Uterus (tissue), 4 donors: ENCODE results near the gene SMAP1. TPM values are rescaled to one million over a fixed set of nuclear protein-coding genes. Genes with fewer than 3 reads are reported as not detected.
"Not testable (repeated sequence)": the region's sequence is repeated elsewhere in the genome, so short reads cannot be mapped to it uniquely, and the experiment has no call there.

Experiments used
- DNase-seq, 2 donors: peaks; one replicate each; pipeline ENCODE4 v3.0.0-alpha.2; 2019 to 2020
- H3K27ac ChIP-seq, 2 donors: fragments of 200-600 bp; sonication (generic); 1 replicate in 1 of 2; 2 replicates in 1 of 2; pipeline ENCODE4 v1.5.1; 2016 to 2018
- H3K27me3 ChIP-seq, 2 donors: fragments of 200-600 bp; sonication (generic); one replicate each; pipeline ENCODE4 v1.5.1; 2018 to 2019; ENCODE audit warnings: control low read depth in 1 of 2
- H3K36me3 ChIP-seq, 2 donors: fragments of 200-600 bp; sonication (generic); one replicate each; pipeline ENCODE4 v1.5.1; 2019; ENCODE audit warnings: control low read depth in 1 of 2
- H3K4me1 ChIP-seq, 2 donors: fragments of 200-600 bp; sonication (generic); one replicate each; pipeline ENCODE4 v1.5.1; 2018 to 2019; ENCODE audit warnings: control low read depth in 1 of 2
- H3K4me3 ChIP-seq, 2 donors: fragments of 200-600 bp; sonication (generic); 1 replicate in 1 of 2; 2 replicates in 1 of 2; pipeline ENCODE4 v1.5.1; 2018 to 2019; ENCODE audit warnings: mild to moderate bottlenecking in 1 of 2
- H3K9me3 ChIP-seq, 2 donors: fragments of 200-600 bp; sonication (generic); one replicate each; pipeline ENCODE4 v1.5.1; 2019; ENCODE audit warnings: control low read depth in 1 of 2
- POLR2A ChIP-seq, 2 donors: fragments of 450-650 bp; IDR thresholded peaks; one replicate each; pipeline ENCODE4 v1.6.1; 2016; ENCODE audit warnings: antibody characterized with exemption in 2 of 2, mild to moderate bottlenecking in 1 of 2, moderate library complexity in 1 of 2
- intact Hi-C: fragments of 100-400 bp; cut with DNase I; formaldehyde crosslinking; loops from one replicate; pipeline ENCODE4 v1.15.1; 2023; ENCODE audit warnings: low total_unique reads
- total RNA-seq, 4 donors: library from RNA; depleted of rRNA in 3 of 4; stranded (reverse); fragments of >200 nt in 3 of 4; gene quantifications; one replicate each; pipeline versions ENCODE4 v1.1.0 to v1.2.4, GENCODE V29; 2014 to 2023
- TF ChIP-seq, protein P1 (sequence below), 4 experiments: fragments of 200-600 bp in 2 of 4; fragments of 450-650 bp in 2 of 4; sonication (generic) in 2 of 4; IDR thresholded peaks; one replicate each; pipeline ENCODE4 v1.5.1; 2016 to 2019; ENCODE audit warnings: antibody characterized with exemption in 4 of 4, mild to moderate bottlenecking in 2 of 4, moderate library complexity in 1 of 4
- donor health status: DM: yes; HTN: yes; CAD: no.

Gene SMAP1
- total RNA-seq, 4 donors from 2014 or later = 14.1 to 27.4 (median 22.7) TPM

DNA sequence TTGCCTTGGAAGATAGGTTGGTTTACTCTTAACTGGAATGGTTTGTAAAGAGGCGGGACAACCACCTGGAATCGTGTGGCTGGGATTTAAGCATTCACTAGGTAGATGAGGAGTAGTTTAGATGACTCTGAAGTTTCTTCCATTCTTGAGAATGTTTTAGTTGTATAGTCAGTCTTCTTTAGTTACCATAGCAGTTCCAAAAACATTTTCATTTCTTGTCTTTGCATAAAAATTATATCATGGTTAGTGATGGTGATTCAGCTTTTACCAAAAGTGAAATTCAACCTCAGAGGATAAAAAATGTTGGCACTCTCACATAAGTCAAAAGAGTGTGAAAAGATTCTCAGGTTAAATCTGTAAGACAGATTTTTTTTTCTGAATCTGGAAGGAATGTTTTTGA lies 70.3 kb downstream of the SMAP1 start:
- H3K9me3 ChIP-seq = no peaks in the 10 kb centered on the region
- H3K36me3 ChIP-seq = no peaks in the 10 kb centered on the region
- no peaks in the 10 kb centered on the region for H3K27me3 ChIP-seq
- H3K4me3 ChIP-seq = no peak overlapping the region
- no peak for DNase-seq
- no peaks in the 10 kb centered on the region for H3K4me1 ChIP-seq
- intact Hi-C loops = no loop called here
- TF ChIP-seq, protein P1, sequence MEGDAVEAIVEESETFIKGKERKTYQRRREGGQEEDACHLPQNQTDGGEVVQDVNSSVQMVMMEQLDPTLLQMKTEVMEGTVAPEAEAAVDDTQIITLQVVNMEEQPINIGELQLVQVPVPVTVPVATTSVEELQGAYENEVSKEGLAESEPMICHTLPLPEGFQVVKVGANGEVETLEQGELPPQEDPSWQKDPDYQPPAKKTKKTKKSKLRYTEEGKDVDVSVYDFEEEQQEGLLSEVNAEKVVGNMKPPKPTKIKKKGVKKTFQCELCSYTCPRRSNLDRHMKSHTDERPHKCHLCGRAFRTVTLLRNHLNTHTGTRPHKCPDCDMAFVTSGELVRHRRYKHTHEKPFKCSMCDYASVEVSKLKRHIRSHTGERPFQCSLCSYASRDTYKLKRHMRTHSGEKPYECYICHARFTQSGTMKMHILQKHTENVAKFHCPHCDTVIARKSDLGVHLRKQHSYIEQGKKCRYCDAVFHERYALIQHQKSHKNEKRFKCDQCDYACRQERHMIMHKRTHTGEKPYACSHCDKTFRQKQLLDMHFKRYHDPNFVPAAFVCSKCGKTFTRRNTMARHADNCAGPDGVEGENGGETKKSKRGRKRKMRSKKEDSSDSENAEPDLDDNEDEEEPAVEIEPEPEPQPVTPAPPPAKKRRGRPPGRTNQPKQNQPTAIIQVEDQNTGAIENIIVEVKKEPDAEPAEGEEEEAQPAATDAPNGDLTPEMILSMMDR (IDR thresholded peaks at IDR 0.05) = no peak
- TF ChIP-seq POLR2A (IDR thresholded peaks at IDR 0.05) = no peak
- H3K27ac ChIP-seq = no peak overlapping the region

GRCh38 chr6:70739534-70739933 lies 71.9 kb downstream of the SMAP1 start:
- Histone ChIP-seq H3K9me3 (no peaks in the 10 kb centered on the region), H3K4me1 (no peaks in the 10 kb centered on the region), H3K27ac (no peak overlapping the region), H3K36me3 (no peaks in the 10 kb centered on the region), H3K27me3 (no peaks in the 10 kb centered on the region), H3K4me3 (no peak overlapping the region)
- no peak for DNase-seq
- intact Hi-C loops = no loop called here
- TF ChIP-seq, protein P1 (IDR thresholded peaks at IDR 0.05) = no peak
- TF ChIP-seq POLR2A (IDR thresholded peaks at IDR 0.05) = no peak

DNA sequence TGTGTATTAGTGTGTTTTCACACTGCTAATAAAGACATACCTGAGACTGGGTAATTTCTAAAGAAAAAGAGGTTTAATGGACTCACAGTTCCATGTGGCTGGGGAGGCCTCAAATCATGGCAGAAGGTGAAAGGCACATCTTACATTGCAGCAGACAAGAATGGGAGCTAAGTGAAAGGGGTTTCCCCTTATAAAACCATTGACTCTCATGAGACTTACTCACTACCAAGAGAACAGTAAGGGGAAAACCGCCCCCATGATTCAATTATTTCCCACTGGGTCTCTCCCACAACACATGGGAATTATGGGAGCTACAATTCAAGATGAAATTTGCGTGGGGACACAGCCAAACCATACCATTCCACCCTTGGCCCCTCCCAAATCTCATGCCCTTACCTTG lies 73.1 kb downstream of the SMAP1 start:
- H3K9me3 ChIP-seq, H3K4me3 ChIP-seq, H3K36me3 ChIP-seq, H3K27ac ChIP-seq, DNase-seq, H3K4me1 ChIP-seq, H3K27me3 ChIP-seq, intact Hi-C loops: not testable (repeated sequence)

- H3K9me3 ChIP-seq, H3K36me3 ChIP-seq, H3K4me3 ChIP-seq, H3K27me3 ChIP-seq, DNase-seq, intact Hi-C loops, H3K27ac ChIP-seq, H3K4me1 ChIP-seq: not testable (repeated sequence)
Measured at GRCh38 chr6:70742462-70742861, 74.8 kb downstream of the SMAP1 start.

GRCh38 chr6:70753870-70754380 lies 86.2 kb downstream of the SMAP1 start:
- H3K4me1 ChIP-seq = no peaks in the 10 kb centered on the region
- no peaks in the 10 kb centered on the region for H3K27me3 ChIP-seq
- no peak overlapping the region for H3K4me3 ChIP-seq
- no peaks in the 10 kb centered on the region for H3K9me3 ChIP-seq
- TF ChIP-seq, protein P1 (IDR thresholded peaks at IDR 0.05) = no peak
- DNase-seq = no peak
- no peaks in the 10 kb centered on the region for H3K36me3 ChIP-seq
- intact Hi-C loops = no loop called here
- no peak overlapping the region for H3K27ac ChIP-seq

DNA sequence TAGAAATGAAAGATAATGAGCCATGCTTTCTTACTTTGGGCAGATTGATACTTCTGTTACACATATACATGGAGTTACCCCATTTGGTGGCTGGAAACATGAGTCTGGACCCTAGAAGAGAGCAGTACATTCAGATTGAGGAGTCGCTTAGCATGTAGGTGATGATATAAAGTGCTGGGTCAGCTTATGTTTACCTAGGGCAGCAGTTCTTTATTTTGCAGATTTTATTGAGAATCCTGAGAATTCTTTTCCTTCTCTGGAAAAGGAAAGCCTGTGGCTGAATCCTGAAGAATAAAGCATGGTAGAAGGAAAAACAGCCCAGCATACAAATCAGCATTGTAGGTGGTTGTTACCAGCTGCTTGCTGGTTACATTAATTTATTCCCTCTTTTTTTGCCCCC lies 91.2 kb downstream of the SMAP1 start:
- no peaks in the 10 kb centered on the region for H3K9me3 ChIP-seq
- no peaks in the 10 kb centered on the region for H3K4me1 ChIP-seq
- H3K27me3 ChIP-seq = no peaks in the 10 kb centered on the region
- DNase-seq = no peak
- no peak overlapping the region for H3K4me3 ChIP-seq
- no peak overlapping the region for H3K27ac ChIP-seq
- H3K36me3 ChIP-seq = no peaks in the 10 kb centered on the region
- intact Hi-C loops = no loop called here
- no peak for TF ChIP-seq POLR2A (IDR thresholded peaks at IDR 0.05)
- TF ChIP-seq, protein P1 (IDR thresholded peaks at IDR 0.05) = no peak
